NCI-H1417 (cell line): ENCODE results near the gene HEPACAM.

ENCODE experiments used
- DNase-seq, 3 experiments: peaks; one replicate each; lab custom pipeline; 2025; lab: John Stamatoyannopoulos, UW

Gene HEPACAM

GRCh38 chr11:124942466-124943253 is 6.8 kb upstream of the HEPACAM start:
- DNase-seq, result peak in 1 of 3 experiments; percentile 30

GRCh38 chr11:124941703-124942102 is 5.9 kb upstream of the HEPACAM start:
- no peak for DNase-seq

GRCh38 chr11:124938970-124939369 is 3.1 kb upstream of the HEPACAM start:
- DNase-seq, result no peak

GRCh38 chr11:124938206-124938765 is 2.4 kb upstream of the HEPACAM start:
- DNase-seq, result no peak

- no peak for DNase-seq
Measured at GRCh38 chr11:124937336-124937935, 1.6 kb upstream of the HEPACAM start.

- no peak for DNase-seq
Measured at GRCh38 chr11:124934862-124935547, 842 bp downstream of the HEPACAM start.

- no peak for DNase-seq
Measured at GRCh38 chr11:124930799-124931198, 5.0 kb downstream of the HEPACAM start.

GRCh38 chr11:124928942-124929665 is 6.7 kb downstream of the HEPACAM start:
- no peak for DNase-seq

- no peak for DNase-seq
Measured at GRCh38 chr11:124923296-124923695, 12.6 kb downstream of the HEPACAM start.

- DNase-seq, result no peak
Measured at GRCh38 chr11:124922831-124923230, 13.0 kb downstream of the HEPACAM start.

- peak in 2 of 3 experiments; percentile 96 to 97 for DNase-seq
Measured at GRCh38 chr11:124920870-124921609, 14.8 kb downstream of the HEPACAM start.

- DNase-seq, result no peak
Measured at GRCh38 chr11:124920356-124920755, 15.5 kb downstream of the HEPACAM start.

- no peak for DNase-seq
Measured at GRCh38 chr11:124919898-124920297, 15.9 kb downstream of the HEPACAM start.

- no peak for DNase-seq
Measured at GRCh38 chr11:124918950-124919349, 16.9 kb downstream of the HEPACAM start, which contains the start of gene HEPN1. TSS of gene HEPN1 (plus strand) at chr11:124919250.

GRCh38 chr11:124917115-124917637 is 18.7 kb downstream of the HEPACAM start:
- no peak for DNase-seq

- no peak for DNase-seq
Measured at GRCh38 chr11:124916370-124916710, 19.5 kb downstream of the HEPACAM start.

- DNase-seq, result no peak
Measured at GRCh38 chr11:124915541-124916369, 20.1 kb downstream of the HEPACAM start.

- no peak for DNase-seq
Measured at GRCh38 chr11:124902616-124903015, 33.2 kb downstream of the HEPACAM start.

- DNase-seq, result no peak
Measured at GRCh38 chr11:124900464-124900863, 35.4 kb downstream of the HEPACAM start.
